ENCODE results near the gene OR10G6.
"Not testable (repeated sequence)": the region's sequence is repeated elsewhere in the genome, so short reads cannot be mapped to it uniquely, and the experiment has no call there.

OR10G6 gene

GRCh38 chr11:124036666-124037065, 41.7 kb upstream of the OR10G6 start:
- no peaks in the 10 kb centered on the region for H3K79me2 ChIP-seq (ENCODE audit: low read length)
- H3K27ac ChIP-seq (ENCODE audit: low read length) = no peak overlapping the region
- TF ChIP-seq CTCF (IDR thresholded peaks at IDR 0.05; ENCODE audit: low read depth, low read length) (no peak), EZH2phosphoT487 (IDR thresholded peaks at IDR 0.05; ENCODE audit: low read depth) (no peak)
- no peak overlapping the region for H3K9ac ChIP-seq (ENCODE audit: low read length)
- H3K4me1 ChIP-seq (ENCODE audit: low read length) = no peaks in the 10 kb centered on the region
- no peaks in the 10 kb centered on the region for H4K20me1 ChIP-seq (ENCODE audit: insufficient read depth, low read length)
- H3K9me3 ChIP-seq (ENCODE audit: insufficient read depth, low read length) = no peaks in the 10 kb centered on the region
- H3K4me3 ChIP-seq (ENCODE audit: low read length) = no peak overlapping the region
- H3K27me3 ChIP-seq (ENCODE audit: low read depth, low read length) = no peaks in the 10 kb centered on the region
- H3K4me2 ChIP-seq (ENCODE audit: low read length) = no peak overlapping the region
- no peak overlapping the region for H2AFZ ChIP-seq (ENCODE audit: low read depth, low read length)
- no peaks in the 10 kb centered on the region for H3K36me3 ChIP-seq (replicated peaks; ENCODE audit: low read depth, low read length)

GRCh38 chr11:124026498-124026897, 31.5 kb upstream of the OR10G6 start, which contains the start of gene OR10G8:
OR10G8 (plus strand) TSS chr11:124026798; CDS start chr11:124029623, 2,825 bp downstream.
- H3K27me3 ChIP-seq (ENCODE audit: low read depth, low read length) = no peaks in the 10 kb centered on the region
- no peak within 1 kb of the TSS for H3K27ac ChIP-seq (ENCODE audit: low read length)
- no peak within 1 kb of the TSS for H2AFZ ChIP-seq (ENCODE audit: low read depth, low read length)
- H4K20me1 ChIP-seq (ENCODE audit: insufficient read depth, low read length) = no peaks in the 10 kb centered on the region
- no peak within 1 kb of the TSS for H3K4me3 ChIP-seq (ENCODE audit: low read length)
- no peaks in the 10 kb centered on the region for H3K9me3 ChIP-seq (ENCODE audit: insufficient read depth, low read length)
- no peaks in the 10 kb centered on the region for H3K36me3 ChIP-seq (replicated peaks; ENCODE audit: low read depth, low read length)
- no peaks in the 10 kb centered on the region for H3K79me2 ChIP-seq (ENCODE audit: low read length)
- H3K4me2 ChIP-seq (ENCODE audit: low read length) = no peak within 1 kb of the TSS
- H3K4me1 ChIP-seq (ENCODE audit: low read length) = no peaks in the 10 kb centered on the region
- no peak within 1 kb of the TSS for H3K9ac ChIP-seq (ENCODE audit: low read length)
- TF ChIP-seq EZH2phosphoT487 (IDR thresholded peaks at IDR 0.05; ENCODE audit: low read depth) (no peak), CTCF (IDR thresholded peaks at IDR 0.05; ENCODE audit: low read depth, low read length) (no peak)

- not testable (repeated sequence) for H3K9me3 ChIP-seq (ENCODE audit: insufficient read depth, low read length); H3K79me2 ChIP-seq (ENCODE audit: low read length); H3K27me3 ChIP-seq (ENCODE audit: low read depth, low read length)
Measured at GRCh38 chr11:124015837-124016236, 20.9 kb upstream of the OR10G6 start.

GRCh38 chr11:124012697-124013096, 17.7 kb upstream of the OR10G6 start, which contains the start of gene OR10G4:
OR10G4 (plus strand) TSS chr11:124012997; CDS start chr11:124015575, 2,578 bp downstream.
- no peak within 1 kb of the TSS for H2AFZ ChIP-seq (ENCODE audit: low read depth, low read length)

More at GRCh38 chr11:124015837-124016236, 20.9 kb upstream of the OR10G6 start:
- H3K4me2 ChIP-seq (ENCODE audit: low read length); H3K27ac ChIP-seq (ENCODE audit: low read length); H3K4me3 ChIP-seq (ENCODE audit: low read length); H3K4me1 ChIP-seq (ENCODE audit: low read length); H4K20me1 ChIP-seq (ENCODE audit: insufficient read depth, low read length); H3K36me3 ChIP-seq (replicated peaks; ENCODE audit: low read depth, low read length); H3K9ac ChIP-seq (ENCODE audit: low read length); H2AFZ ChIP-seq (ENCODE audit: low read depth, low read length): not testable (repeated sequence)

More at GRCh38 chr11:124012697-124013096, 17.7 kb upstream of the OR10G6 start, which contains the start of gene OR10G4:
- Histone ChIP-seq H3K4me3 (ENCODE audit: low read length) (no peak within 1 kb of the TSS), H3K4me2 (ENCODE audit: low read length) (no peak within 1 kb of the TSS), H3K27me3 (ENCODE audit: low read depth, low read length) (no peaks in the 10 kb centered on the region), H3K79me2 (ENCODE audit: low read length) (no peaks in the 10 kb centered on the region), H3K36me3 (replicated peaks; ENCODE audit: low read depth, low read length) (no peaks in the 10 kb centered on the region), H3K27ac (ENCODE audit: low read length) (no peak within 1 kb of the TSS), H4K20me1 (ENCODE audit: insufficient read depth, low read length) (no peaks in the 10 kb centered on the region), H3K9me3 (ENCODE audit: insufficient read depth, low read length) (no peaks in the 10 kb centered on the region), H3K4me1 (ENCODE audit: low read length) (no peaks in the 10 kb centered on the region), H3K9ac (ENCODE audit: low read length) (no peak within 1 kb of the TSS)
- no peak for TF ChIP-seq EZH2phosphoT487 (IDR thresholded peaks at IDR 0.05; ENCODE audit: low read depth)
- TF ChIP-seq CTCF (IDR thresholded peaks at IDR 0.05; ENCODE audit: low read depth, low read length) = no peak
